Measurements from ENCODE around the gene C19orf38. TPM values are rescaled to one million over a fixed set of nuclear protein-coding genes. Genes with fewer than 3 reads are reported as not detected.

The C19orf38 gene
- total and polyA plus RNA-seq, 4 donors: 0.97 to 3.9 (median 1.5) TPM

DNA sequence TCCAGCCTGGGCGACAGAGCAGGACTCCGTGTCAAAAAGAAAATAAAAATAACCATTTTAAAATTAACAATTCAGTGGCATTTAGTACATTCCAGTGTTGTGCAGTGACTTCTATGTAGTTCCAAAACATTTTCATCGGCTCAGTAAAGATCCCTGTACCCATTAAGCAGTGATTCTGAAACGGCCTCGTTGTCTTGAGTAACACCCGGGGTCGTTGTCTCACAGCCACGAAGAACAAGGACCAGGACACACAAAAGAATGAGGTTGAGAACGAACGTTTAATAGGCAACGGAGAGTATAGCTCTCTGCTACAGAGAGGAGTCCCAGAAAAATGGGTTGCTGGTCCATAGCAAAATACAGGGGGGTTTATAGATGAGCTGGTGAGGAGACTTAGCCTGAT lies 9.8 kb upstream of the C19orf38 start:
- Histone ChIP-seq H3K9me3 (ENCODE audit: control insufficient read depth in 4 of 4, low read length in 3 of 4) (no peaks in the 10 kb centered on the region), H3K4me1 (ENCODE audit: control insufficient read depth in 4 of 4, insufficient read depth in 4 of 4, low read length in 3 of 4) (peaks cover 0 to 18% (median 10%) of the 10 kb centered on the region in 4 donors), H3K27me3 (ENCODE audit: control insufficient read depth in 4 of 4, insufficient read depth in 4 of 4, low read length in 3 of 4) (no peaks in the 10 kb centered on the region), H3K9ac (ENCODE audit: low read depth in 1 of 2, low read length in 2 of 2) (no peak overlapping the region), H3K36me3 (ENCODE audit: control insufficient read depth in 4 of 4, insufficient read depth in 3 of 4, low read depth in 1 of 4, low read length in 3 of 4) (peaks cover 0 to 4% (median 2%) of the 10 kb centered on the region in 4 donors), H3K27ac (ENCODE audit: low read depth in 1 of 2, low read length in 2 of 2) (no peak overlapping the region), H3K4me3 (ENCODE audit: low read depth in 1 of 3, low read length in 3 of 3) (no peak overlapping the region)
- no peak for DNase-seq (ENCODE audit: low spot score)
- TF ChIP-seq TAF1 (conservative IDR thresholded peaks at IDR 0.05) (no peak), FOXA2 (IDR thresholded peaks at IDR 0.05) (no peak), GABPA (IDR thresholded peaks at IDR 0.05 in 1 of 2, conservative IDR thresholded peaks at IDR 0.05 in 1 of 2) (no peak), SP1 (IDR thresholded peaks at IDR 0.05) (no peak)
- 89% methylated on average over 11 of the region's 11 CpGs for WGBS

DNA sequence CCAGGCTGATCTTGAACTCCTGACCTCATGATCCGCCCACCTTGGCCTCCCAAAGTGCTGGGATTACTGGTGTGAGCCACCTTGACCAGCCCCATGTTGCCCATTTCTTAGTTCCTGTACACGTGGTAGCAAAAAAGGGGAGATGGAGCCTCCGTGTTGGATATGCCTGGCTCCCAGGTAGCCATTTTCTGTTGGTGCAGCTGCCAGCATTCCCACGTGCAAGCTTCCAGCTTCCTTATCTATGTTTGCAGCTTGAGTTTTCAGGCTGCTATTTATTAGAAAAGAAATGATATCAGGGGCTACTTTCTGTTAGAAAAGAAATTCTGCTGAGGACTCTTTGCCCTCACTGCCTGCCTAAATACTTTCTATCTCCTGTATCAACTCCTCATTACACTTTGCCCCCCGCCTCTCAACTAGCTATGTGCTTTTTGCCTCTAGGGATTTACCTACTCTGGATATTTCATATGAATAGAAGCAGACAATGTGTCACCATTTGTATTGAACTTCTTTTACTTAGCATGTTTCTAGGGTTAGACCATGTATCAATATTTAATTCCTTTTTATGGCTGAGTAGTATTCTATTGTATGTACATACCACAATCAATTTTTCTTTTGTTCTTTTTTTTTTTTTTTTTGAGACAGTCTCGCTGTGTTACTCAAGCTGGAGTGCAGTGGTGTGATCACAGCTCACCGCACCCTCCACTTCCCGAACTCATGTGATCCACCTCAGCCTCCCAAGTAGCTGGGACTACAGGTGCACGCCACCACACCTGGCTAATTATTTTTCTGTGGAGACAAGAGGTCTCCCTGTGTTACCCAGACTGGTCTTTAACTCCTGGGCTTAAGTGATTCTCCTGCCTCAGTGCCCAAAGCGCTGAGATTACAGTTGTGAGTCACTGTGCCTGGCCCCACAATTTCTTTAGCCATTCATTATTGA lies 8.8 kb upstream of the C19orf38 start:
- H3K9ac ChIP-seq (ENCODE audit: low read depth in 1 of 2, low read length in 2 of 2): no peak overlapping the region
- DNase-seq (ENCODE audit: low spot score): no peak
- WGBS: 85% methylated on average over 10 of the region's 10 CpGs

DNA sequence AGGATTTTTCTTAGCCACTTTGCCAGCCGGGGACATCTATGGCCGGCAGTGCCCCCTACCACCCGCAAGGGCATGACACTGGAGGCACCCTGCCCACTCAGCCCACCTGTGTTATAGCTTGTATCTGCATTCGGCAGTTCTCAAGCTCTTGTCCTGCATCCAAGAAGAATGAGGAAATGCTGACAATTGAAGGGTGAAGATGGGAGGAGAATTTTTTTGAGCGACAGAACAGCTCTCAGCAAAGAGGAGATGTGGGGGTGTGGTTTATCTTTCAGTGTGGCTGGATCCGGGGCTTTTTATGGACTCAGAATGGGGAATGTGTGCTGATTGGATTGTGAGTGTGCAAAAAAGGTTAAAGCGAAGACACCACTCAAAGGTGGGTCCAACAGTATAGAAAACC lies 5.4 kb upstream of the C19orf38 start:
- H3K4me1 ChIP-seq (ENCODE audit: control insufficient read depth in 4 of 4, insufficient read depth in 4 of 4, low read length in 3 of 4): no peaks in the 10 kb centered on the region

More for the DNA sequence above, 8.8 kb upstream of the C19orf38 start:
- Histone ChIP-seq H3K27me3 (ENCODE audit: control insufficient read depth in 4 of 4, insufficient read depth in 4 of 4, low read length in 3 of 4) (no peaks in the 10 kb centered on the region), H3K4me1 (ENCODE audit: control insufficient read depth in 4 of 4, insufficient read depth in 4 of 4, low read length in 3 of 4) (peaks cover 0 to 18% (median 10%) of the 10 kb centered on the region in 4 donors), H3K27ac (ENCODE audit: low read depth in 1 of 2, low read length in 2 of 2) (no peak overlapping the region), H3K36me3 (ENCODE audit: control insufficient read depth in 4 of 4, insufficient read depth in 3 of 4, low read depth in 1 of 4, low read length in 3 of 4) (no peaks in the 10 kb centered on the region), H3K9me3 (ENCODE audit: control insufficient read depth in 4 of 4, low read length in 3 of 4) (no peaks in the 10 kb centered on the region), H3K4me3 (ENCODE audit: low read depth in 1 of 3, low read length in 3 of 3) (no peak overlapping the region)
- TF ChIP-seq NR2F2 (IDR thresholded peaks at IDR 0.05) (no peak), JUND (IDR thresholded peaks at IDR 0.05) (no peak), RAD21 (IDR thresholded peaks at IDR 0.05) (no peak), TAF1 (conservative IDR thresholded peaks at IDR 0.05) (no peak)

More for the DNA sequence above, 5.4 kb upstream of the C19orf38 start:
- WGBS: 95% methylated on average over 7 of the region's 7 CpGs
- no peaks in the 10 kb centered on the region for H3K9me3 ChIP-seq (ENCODE audit: control insufficient read depth in 4 of 4, low read length in 3 of 4)
- no peak for DNase-seq (ENCODE audit: low spot score)
- H3K36me3 ChIP-seq (ENCODE audit: control insufficient read depth in 4 of 4, insufficient read depth in 3 of 4, low read depth in 1 of 4, low read length in 3 of 4): no peaks in the 10 kb centered on the region
- TF ChIP-seq, protein P1, sequence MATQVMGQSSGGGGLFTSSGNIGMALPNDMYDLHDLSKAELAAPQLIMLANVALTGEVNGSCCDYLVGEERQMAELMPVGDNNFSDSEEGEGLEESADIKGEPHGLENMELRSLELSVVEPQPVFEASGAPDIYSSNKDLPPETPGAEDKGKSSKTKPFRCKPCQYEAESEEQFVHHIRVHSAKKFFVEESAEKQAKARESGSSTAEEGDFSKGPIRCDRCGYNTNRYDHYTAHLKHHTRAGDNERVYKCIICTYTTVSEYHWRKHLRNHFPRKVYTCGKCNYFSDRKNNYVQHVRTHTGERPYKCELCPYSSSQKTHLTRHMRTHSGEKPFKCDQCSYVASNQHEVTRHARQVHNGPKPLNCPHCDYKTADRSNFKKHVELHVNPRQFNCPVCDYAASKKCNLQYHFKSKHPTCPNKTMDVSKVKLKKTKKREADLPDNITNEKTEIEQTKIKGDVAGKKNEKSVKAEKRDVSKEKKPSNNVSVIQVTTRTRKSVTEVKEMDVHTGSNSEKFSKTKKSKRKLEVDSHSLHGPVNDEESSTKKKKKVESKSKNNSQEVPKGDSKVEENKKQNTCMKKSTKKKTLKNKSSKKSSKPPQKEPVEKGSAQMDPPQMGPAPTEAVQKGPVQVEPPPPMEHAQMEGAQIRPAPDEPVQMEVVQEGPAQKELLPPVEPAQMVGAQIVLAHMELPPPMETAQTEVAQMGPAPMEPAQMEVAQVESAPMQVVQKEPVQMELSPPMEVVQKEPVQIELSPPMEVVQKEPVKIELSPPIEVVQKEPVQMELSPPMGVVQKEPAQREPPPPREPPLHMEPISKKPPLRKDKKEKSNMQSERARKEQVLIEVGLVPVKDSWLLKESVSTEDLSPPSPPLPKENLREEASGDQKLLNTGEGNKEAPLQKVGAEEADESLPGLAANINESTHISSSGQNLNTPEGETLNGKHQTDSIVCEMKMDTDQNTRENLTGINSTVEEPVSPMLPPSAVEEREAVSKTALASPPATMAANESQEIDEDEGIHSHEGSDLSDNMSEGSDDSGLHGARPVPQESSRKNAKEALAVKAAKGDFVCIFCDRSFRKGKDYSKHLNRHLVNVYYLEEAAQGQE (IDR thresholded peaks at IDR 0.05): no peak
- TF ChIP-seq, protein P2, sequence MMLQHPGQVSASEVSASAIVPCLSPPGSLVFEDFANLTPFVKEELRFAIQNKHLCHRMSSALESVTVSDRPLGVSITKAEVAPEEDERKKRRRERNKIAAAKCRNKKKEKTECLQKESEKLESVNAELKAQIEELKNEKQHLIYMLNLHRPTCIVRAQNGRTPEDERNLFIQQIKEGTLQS (IDR thresholded peaks at IDR 0.05): no peak
- TF ChIP-seq HNF4A (conservative IDR thresholded peaks at IDR 0.05) (no peak), RAD21 (IDR thresholded peaks at IDR 0.05) (no peak), SP1 (IDR thresholded peaks at IDR 0.05) (no peak), YY1 (IDR thresholded peaks at IDR 0.05) (no peak), JUND (IDR thresholded peaks at IDR 0.05) (no peak), FOXA1 (IDR thresholded peaks at IDR 0.05) (no peak), RXRA (IDR thresholded peaks at IDR 0.05) (no peak), EGR1 (IDR thresholded peaks at IDR 0.05; ENCODE audit: low read depth in 2 of 2) (no peak), GABPA (IDR thresholded peaks at IDR 0.05 in 1 of 2, conservative IDR thresholded peaks at IDR 0.05 in 1 of 2) (no peak), HNF4G (IDR thresholded peaks at IDR 0.05) (no peak), NR2F2 (IDR thresholded peaks at IDR 0.05) (no peak), FOXA2 (IDR thresholded peaks at IDR 0.05) (no peak), TAF1 (conservative IDR thresholded peaks at IDR 0.05) (no peak)
- TF ChIP-seq, protein P3, sequence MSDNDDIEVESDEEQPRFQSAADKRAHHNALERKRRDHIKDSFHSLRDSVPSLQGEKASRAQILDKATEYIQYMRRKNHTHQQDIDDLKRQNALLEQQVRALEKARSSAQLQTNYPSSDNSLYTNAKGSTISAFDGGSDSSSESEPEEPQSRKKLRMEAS (IDR thresholded peaks at IDR 0.05): no peak
- TF ChIP-seq, protein P4, sequence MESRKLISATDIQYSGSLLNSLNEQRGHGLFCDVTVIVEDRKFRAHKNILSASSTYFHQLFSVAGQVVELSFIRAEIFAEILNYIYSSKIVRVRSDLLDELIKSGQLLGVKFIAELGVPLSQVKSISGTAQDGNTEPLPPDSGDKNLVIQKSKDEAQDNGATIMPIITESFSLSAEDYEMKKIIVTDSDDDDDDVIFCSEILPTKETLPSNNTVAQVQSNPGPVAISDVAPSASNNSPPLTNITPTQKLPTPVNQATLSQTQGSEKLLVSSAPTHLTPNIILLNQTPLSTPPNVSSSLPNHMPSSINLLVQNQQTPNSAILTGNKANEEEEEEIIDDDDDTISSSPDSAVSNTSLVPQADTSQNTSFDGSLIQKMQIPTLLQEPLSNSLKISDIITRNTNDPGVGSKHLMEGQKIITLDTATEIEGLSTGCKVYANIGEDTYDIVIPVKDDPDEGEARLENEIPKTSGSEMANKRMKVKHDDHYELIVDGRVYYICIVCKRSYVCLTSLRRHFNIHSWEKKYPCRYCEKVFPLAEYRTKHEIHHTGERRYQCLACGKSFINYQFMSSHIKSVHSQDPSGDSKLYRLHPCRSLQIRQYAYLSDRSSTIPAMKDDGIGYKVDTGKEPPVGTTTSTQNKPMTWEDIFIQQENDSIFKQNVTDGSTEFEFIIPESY (IDR thresholded peaks at IDR 0.05): no peak
- TF ChIP-seq, protein P5, sequence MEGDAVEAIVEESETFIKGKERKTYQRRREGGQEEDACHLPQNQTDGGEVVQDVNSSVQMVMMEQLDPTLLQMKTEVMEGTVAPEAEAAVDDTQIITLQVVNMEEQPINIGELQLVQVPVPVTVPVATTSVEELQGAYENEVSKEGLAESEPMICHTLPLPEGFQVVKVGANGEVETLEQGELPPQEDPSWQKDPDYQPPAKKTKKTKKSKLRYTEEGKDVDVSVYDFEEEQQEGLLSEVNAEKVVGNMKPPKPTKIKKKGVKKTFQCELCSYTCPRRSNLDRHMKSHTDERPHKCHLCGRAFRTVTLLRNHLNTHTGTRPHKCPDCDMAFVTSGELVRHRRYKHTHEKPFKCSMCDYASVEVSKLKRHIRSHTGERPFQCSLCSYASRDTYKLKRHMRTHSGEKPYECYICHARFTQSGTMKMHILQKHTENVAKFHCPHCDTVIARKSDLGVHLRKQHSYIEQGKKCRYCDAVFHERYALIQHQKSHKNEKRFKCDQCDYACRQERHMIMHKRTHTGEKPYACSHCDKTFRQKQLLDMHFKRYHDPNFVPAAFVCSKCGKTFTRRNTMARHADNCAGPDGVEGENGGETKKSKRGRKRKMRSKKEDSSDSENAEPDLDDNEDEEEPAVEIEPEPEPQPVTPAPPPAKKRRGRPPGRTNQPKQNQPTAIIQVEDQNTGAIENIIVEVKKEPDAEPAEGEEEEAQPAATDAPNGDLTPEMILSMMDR (IDR thresholded peaks at IDR 0.05; ENCODE audit: low read depth, low read length, missing input control): no peak
- H3K4me3 ChIP-seq (ENCODE audit: low read depth in 1 of 3, low read length in 3 of 3): no peak overlapping the region
- no peak overlapping the region for H3K9ac ChIP-seq (ENCODE audit: low read depth in 1 of 2, low read length in 2 of 2)
- H3K27me3 ChIP-seq (ENCODE audit: control insufficient read depth in 4 of 4, insufficient read depth in 4 of 4, low read length in 3 of 4): no peaks in the 10 kb centered on the region
- H3K27ac ChIP-seq (ENCODE audit: low read depth in 1 of 2, low read length in 2 of 2): no peak overlapping the region
